Stimulated activated naive CD4-positive, alpha-beta T cell (primary cell): ENCODE measurements around the gene TMEM255B.

Experiments
- DNase-seq, 6 experiments: peaks; one replicate each; lab custom pipeline; 2025; lab: John Stamatoyannopoulos, UW

Gene TMEM255B

DNA sequence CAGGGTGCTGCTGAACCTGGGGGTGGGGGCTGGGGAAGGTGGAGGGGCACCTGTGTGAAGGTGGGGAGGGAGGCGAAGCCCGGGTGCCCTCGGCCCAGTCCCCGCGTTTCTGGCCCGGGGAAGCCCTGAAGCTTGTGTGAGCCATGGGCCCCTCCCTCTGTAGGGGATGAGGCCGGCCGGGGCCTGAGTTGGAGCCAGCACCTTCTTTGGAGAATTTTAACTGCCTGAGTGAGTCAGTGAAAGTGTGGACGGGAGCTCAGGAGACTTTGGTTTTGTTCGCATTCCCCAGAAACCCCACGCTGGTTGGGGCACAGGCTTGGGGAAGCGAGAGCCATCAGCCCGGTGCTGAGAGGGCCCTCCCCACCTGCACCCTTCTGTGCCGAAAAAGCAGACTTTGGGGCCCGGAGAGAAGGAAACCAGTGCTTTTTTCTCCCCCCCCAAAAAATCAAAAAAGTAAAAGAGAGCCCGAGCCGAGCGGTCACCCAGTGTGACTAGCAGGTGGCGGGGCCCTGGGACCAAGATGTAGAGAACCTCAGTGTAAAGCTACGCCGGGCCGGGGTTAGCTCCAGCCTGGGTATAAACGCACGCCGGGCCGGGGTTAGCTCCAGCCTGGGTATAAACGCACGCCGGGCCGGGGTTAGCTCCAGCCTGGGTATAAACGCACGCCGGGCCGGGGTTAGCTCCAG is 45.1 kb downstream of the TMEM255B start:
- DNase-seq, result no peak

DNA sequence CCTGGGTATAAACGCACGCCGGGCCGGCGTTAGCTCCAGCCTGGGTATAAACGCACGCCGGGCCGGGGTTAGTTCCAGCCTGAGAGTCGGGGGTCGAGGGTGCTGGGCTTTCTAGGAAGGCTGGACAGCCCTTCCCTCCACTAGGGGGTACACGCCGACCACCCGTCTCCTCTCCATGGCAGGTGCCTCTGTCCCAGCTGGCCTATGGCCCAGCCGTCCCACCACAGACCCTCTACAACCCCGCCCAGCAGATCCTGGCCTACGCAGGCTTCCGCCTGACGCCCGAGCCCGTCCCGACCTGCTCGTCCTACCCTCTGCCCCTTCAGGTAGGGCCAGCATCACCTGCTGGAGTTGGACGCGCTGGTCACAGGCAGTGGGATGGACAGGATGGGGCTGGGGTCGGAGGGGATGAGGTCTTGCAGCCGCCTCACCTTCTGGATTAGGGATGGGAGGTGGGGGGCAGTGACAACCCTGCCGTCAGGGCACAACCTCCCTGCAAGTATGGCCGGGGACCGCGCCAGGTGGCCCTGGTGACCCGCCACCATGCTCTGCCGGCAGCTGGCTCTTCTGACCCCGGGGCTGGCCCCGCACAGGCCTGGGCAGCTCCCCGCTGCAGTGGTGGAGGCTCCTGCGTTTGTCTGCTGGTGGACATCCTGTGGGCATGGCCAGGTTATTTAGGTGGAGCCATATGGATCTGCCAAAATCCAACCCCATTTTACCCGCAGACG is 45.8 kb downstream of the TMEM255B start:
- no peak for DNase-seq

DNA sequence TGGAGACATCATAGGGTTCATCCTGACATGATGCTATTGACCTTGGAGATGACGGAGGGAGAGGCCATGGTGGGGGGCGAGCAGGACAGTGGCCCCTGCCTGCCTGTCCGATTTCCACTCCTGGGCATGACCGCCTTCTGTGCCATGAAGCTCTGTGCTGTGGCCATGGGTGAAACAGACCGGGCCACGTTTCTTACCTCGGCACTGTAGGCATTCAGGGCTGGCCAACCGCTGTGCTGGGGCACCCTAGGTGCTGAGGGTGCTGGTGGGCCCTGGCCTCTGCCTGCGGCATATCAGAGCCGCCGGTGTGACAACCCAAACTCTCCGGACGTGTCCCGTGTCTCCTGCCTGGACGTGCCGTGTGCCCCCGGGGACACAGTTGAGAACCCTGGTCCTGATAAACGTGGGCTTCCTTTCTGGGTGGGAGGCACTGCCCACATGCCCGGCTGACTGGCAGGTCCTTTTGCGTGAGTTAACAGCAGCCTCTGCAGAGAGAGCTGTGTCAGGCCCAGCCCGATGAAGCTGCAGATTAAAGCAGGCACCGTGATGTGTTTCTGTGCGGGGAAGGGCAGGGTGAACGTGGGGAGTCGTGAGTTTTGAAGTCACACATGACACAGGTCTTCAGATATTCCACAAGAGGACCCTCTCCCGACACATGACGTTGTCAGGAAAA is 46.5 kb downstream of the TMEM255B start:
- no peak for DNase-seq

DNA sequence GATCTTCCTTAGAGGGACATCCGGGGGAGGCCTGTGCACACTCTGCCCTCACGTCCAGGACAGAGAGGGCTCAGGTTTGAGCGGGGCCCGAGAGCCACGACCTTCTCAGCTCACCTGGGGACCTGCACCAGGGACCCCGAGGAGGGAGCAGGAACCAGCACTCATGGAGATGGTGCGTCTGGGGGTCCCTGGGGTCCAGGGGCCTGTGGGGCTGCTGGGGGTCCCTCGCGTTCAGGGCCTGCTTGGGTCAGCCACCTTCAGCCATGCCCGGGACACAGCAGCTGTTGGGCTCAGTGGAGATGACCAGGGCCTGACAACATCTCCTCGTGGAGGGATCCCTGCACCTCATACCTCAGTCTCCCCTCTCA is 47.1 kb downstream of the TMEM255B start:
- no peak for DNase-seq

DNA sequence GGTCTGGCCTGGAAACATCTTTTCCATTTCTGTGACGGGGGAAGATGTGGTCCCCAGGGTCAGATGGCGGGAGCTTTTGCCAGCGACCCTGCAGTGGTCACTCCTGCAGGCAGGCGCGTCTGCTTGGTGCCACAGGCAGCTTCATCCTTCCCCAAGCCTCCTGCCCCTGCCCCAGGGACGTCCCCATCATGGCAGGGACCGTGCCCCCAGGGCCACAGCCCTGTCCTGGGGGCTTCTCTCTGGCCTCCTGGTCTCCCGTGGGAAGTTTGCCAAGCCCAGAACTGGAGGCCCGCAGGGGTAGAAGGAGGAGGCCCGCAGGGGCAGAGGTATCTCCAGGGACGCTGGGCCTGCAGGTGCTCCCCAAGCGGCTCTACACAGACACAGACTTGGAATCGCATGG is 47.5 kb downstream of the TMEM255B start:
- DNase-seq, result no peak

DNA sequence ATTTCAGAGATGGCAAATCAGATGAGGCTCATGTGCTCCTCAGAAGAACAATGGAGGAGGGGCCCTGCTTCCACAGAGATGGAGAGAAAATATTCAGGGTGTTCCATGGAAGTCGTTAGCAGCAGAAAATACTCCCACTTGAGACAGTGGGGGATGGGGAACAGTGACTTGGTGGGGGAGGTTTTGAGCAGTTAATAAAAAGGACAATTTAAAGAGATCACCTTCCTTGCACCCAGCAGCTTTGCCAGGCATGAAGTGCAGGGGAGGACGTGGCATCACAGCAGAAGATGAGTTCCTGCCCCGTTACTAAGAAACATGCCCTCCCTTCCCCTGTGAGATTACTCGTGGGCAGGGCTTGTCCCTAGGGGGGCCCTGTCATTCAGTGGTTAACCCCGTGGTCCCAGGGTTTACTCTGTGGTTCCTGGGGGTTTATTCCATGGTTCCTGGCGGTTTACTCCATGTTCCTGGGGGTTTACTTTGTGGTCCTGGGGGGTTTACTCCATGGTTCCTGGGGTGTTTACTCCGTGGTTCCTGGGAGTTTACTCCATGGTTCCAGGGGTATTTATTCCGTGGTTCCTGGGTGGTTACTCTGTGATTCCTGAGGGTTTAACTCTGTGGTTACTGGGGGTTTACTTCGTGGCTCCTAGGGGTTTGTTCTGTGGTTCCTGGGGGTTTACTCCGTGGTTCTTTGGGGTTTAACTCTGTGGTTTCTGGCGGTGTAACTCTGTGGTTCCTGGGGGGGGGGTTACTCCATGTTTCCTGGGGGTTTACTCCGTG is 49.2 kb downstream of the TMEM255B start:
- DNase-seq, result no peak

DNA sequence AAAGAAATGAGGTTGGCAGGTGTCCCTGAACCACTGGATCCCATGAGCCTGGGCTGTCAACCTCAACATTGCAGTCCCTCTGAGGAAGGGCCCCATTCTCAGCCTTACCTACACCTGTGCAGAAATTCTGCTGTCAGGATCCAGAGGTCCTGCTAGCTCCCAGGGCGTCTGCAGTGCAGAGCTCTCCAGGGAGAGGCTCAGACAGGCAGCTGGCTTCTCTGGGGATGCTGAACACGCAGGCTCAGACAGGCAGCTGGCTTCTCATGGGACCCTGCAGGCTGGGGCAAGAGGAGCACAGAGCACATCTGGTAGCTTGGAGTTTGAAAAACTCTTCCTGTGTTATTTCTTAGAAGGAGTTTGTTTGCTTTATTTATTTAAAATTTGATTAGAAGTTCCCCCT is 50.9 kb downstream of the TMEM255B start:
- no peak for DNase-seq

DNA sequence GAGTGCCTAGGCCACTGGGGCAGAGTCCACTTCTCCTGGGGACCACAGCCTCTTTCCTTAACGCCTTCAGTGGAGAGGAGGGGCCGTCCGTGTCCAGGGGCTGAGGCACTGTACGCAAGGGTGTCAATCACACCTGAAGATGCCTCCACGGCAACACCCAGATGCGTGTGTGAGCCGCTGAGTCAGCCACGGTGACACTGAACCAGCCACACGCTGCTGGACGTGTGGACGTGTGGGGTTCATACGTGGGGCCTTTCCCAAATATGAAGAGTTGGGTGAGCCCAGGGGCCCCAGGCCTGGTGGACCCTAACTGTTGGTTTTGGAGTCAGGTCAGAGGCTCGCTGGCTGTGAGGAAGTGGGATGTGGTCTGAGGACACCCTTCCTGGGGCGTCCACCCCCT is 51.6 kb downstream of the TMEM255B start:
- no peak for DNase-seq

DNA sequence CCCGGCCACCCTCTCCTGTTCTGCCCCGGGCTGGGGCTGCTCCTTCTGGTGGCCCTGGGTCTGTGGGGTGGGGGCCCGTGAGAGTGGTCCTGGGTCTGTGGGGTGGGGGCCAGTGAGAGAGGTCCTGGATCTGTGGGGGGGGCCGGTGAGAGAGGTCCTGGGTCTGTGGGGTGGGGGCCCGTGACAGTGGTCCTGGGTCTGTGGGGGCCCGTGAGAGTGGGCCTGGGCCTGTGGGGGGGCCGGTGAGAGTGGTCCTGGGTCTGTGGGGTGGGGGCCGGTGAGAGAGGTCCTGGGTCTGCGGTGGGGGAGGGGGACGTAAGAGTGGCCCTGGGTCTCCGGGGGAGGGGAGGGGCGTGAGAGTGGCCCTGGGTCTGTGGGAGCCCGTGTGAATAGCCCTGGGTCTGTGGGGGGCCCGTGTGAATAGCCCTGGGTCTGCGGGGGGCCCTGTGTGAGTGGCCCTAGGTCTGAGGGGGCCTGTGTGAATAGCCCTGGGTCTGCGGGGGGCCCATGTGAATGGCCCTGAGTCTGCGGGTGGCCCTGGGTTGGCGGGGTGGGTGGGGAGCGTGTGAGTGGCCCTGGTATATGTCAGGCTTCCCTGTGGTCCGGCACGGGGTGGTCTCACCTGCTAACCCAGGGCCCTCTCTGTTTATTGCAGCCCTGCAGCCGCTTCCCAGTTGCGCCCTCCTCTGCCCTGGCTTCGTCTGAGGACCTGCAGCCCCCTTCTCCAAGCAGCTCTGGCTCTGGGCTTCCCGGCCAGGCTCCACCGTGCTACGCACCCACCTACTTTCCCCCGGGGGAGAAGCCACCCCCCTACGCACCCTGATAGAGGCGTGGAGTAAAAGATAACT is 52.3 kb downstream of the TMEM255B start:
- no peak for DNase-seq

DNA sequence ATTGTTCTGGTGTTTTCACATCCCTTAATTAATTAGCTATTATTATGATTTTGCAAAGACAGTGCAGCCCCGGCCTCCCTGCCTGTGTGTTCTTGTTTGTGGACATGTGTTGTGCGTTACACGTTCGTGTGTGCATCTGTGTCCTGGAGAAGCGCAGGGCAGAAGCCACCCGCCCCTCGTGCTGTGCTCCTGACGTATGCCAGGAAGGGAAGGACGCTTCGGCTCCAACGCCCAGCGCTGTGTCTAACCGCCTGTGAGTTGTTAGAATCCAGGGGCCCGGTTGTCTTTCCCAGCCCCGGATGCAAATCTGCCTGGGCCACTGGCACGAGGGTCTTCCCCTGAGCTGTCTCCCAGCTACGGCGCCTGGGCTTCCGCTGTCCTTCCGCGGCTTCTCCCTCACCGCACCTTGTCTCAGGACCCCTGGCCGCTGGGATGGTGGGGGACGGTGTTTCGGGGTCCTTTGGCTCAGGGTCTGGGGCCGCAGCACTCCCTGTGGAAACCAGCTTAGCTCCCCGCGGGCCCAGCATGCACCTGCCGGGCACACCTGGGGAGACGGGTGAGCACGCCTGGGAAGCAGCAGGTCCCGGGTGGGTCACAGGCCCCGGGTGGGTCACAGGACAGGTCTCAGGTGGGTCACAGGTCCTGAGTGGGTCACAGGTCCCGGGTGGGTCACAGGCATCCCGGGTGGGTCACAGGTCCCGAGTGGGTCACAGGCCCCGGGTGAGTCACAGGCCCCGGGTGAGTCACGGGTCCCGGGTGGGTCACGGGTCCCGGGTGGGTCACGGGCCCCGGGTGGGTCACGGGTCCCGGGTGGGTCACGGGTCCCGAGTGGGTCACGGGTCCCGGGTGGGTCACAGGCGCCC is 53.4 kb downstream of the TMEM255B start:
- no peak for DNase-seq

DNA sequence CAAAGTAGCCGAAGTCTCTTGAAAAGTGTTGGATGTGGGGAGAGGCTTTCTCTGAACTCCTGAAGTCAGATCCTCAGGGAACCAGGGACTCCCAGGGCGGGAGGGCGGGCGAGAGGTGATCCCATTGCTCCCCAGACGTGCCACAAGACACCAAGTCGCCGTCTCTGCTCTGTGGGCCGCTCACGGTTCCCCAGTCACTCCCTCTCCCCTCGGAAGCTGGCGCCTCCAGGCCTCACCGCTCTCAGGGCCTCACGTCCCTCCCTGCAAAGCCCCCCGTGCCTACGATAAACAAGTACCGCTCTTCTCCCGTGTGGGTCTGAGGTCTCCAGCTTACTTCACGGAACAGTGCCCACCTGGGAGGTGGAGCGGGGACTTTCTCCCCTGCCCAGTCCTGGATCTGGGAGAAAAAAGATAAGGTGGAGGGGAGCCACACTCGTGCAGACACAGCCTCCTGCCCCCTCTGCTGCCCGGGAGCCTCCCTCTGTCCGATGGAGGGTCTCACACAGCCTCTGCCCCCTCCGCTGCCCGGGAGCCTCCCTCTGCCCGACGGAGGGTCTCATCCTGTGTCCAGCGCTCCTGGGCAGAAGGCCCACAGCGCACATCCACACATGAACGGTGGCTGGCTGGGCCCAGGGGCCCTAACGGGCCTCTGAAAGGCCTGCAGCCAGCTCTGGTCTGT is 54.2 kb downstream of the TMEM255B start:
- no peak for DNase-seq

DNA sequence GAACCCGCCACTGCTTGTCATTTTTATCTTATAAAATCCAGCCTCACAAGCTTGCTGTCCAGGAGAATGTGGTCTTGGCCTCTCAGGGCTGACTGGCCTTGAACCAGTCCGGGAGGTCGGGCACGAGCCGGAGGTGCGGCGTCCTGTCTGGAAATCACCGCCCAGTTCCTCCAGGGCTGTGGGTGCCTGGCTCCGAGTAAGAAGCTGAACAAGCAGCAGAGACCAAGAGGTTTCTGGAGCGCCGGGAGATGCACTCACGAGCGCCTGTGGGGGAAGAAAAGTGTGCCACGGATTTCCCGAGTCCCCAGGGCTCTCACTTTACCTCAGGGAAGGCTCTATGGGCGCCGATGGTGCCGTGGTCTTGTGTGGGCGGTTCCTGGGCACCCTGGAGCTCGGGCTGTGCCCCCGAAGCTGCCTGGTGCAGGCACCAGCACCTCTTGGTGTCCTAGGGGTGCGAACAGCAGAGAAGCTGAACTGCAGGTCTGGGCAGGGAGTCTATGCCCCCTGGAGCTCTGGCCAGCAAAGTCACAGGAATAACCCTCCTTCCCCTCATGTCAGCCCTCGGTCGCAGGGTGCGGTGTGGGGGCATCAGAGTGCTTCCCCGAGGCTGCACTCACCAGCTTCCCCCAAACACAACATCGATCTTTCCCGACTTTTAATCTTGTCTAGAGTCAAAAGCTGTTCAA is 54.9 kb downstream of the TMEM255B start:
- no peak for DNase-seq

DNA sequence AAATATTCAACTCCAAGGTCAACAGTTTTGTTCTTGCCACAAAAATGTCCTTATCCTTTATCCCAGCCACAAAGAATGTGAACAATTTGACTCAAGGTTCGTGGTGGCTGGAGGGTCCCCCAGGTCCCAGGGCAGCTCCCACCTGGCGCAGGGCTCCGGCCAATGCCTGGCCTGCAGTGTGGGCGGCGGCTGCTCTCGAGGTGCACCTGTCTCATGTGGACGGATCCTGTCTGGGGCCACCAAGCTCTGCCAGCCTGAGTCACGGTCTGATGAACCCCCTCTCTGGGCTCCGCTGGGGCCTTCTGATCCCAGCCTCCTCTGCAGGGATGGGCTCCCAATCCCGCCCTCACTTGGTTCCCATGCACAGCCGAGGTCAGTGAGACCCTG is 55.4 kb downstream of the TMEM255B start:
- no peak for DNase-seq

DNA sequence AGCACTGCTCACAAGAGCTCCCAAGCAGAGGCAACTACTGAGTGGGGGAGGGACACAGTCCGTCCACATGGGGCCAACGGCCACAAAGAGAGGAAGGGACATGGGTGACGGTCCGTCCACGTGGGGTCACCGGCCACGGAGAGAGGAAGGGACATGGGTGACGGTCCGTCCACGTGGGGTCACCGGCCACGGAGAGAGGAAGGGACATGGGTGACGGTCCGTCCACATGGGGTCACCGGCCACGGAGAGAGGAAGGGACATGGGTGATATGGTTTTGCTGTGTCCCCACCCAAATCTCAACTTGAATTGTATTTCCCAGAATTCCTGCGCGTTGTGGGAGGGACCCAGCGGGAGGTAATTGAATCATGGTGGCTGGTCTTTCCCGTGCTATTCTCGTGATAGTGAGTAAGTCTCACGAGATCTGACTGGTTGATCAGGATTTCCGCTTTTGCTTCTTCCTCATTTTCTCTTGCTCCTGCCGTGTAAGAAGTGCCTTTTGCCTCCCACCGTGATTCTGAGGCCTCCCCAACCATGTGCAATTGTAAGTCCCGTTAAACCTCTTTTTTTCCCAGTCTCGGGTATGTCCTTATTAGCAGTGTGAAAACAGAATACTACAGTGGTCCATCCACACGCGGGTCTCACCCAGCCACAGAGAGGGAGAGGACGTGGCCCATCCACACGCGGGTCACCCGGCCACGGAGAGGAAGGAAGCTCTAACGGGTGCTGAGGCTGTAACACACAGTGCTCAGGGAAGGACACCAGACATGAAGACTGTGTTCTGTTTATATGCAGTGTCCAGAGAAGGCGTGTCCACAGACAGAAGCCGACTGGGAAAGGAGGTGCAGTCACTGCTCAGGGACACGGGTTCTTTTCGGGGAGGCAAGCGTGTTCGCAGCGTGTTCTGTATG is 56.4 kb downstream of the TMEM255B start:
- DNase-seq, result peak in 3 of 6 experiments; percentile 5 to 35 (median 25)

DNA sequence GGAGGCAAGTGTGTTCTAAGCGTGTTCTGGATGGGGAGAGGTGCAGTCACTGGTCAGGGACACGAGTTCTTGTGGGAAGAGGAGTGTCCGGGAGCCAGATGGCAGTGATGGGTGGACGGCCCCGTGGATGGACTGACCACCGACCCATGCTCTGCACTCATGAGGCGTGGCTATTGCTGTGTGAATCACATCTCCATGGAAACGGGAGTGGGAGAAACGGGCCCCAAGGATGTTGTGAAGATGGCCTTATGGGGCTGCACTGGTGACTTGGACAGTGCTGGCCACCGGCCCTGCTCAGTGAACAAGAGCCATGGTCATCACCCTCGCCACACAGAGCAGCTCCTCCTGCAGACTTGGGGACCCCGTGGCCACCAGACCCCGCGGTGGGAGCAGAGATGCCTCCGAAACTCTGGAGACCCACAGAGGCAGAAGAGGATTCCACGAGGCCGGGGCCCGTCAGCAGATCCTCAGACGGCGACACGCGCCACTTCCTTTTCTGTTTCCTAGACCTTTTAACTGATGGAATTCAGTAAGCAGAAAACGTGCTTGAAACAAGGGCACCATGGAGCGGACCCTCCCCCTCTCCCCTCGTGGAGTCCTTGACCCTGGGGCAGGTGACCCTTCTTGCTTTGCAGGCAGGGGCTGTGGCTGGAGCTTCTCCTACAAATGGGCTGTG is 57.4 kb downstream of the TMEM255B start:
- no peak for DNase-seq

DNA sequence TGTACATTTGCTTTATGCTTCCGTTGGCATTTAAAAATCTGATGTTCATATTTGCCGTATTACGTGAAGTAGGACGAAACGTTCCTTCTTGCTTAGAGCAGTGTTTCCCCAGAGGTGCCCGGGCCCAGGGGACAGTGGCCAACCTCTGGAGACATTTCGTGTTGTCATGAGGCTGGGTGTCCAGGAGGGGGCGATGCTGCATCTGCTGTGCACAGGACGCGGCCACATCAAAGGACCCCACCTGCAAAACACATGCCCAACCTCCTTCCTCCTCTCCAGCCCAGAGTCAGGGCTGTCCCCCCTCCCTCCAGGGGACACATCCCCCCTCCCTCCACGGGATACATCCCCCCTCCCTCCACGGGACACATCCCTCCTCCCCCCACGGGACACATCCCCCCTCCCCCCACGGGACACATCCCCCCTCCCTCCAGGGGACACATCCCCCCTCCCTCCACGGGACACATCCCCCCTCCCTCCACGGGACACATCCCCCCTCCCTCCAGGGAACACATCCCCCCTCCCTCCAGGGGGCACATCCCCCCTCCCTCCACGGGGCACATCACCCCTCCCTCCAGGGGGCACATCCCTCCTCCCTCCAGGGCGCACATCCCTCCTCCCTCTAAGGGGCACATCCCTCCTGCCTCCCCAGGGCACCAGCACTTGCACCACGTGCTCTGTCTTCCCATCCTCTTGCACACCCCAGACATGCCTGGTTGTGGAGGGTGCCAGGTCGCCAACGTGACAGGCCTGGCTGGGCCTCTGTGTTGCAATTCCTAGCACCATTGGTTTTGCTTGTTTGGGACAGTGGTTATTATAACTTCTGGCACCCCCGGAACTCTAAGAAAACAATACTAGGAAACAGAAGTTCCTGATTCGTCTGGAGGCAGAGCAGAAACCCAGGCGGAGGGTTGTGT is 58.2 kb downstream of the TMEM255B start:
- peak; percentile 72 to 89 (median 80) for DNase-seq
